HepG2 (cell line): ENCODE data around the gene NUDT7. TPM values are rescaled to one million over a fixed set of nuclear protein-coding genes. Genes with fewer than 3 reads are reported as not detected.

Experiments used
- ARNT ChIP-seq: fragments of 450-650 bp; IDR thresholded peaks from 2 replicates; pipeline ENCODE4 v1.6.1; 2017
- ARNT2 ChIP-seq: sonication (generic); formaldehyde crosslinking; IDR thresholded peaks from 2 replicates; pipeline ENCODE4 v1.8.0; 2022; ENCODE audit warnings: mild to moderate bottlenecking, low read depth, missing genetic modification reagents, moderate library complexity
- ATF7 ChIP-seq, 2 experiments: fragments of 450-650 bp in 1 of 2; sonication (generic) in 1 of 2; formaldehyde crosslinking in 1 of 2; IDR thresholded peaks; 2 replicates each; pipeline versions ENCODE4 v1.4.0 to v1.6.1; 2016 to 2020; ENCODE audit warnings: antibody characterized with exemption in 1 of 2, mild to moderate bottlenecking in 1 of 2, missing genetic modification reagents in 1 of 2
- CBFB ChIP-seq: sonication (generic); formaldehyde crosslinking; IDR thresholded peaks from 2 replicates; pipeline ENCODE4 v1.4.0; 2020; ENCODE audit warnings: missing genetic modification reagents
- DMTF1 ChIP-seq: sonication (generic); formaldehyde crosslinking; IDR thresholded peaks from 2 replicates; pipeline ENCODE4 v1.4.0; 2020; ENCODE audit warnings: mild to moderate bottlenecking, missing genetic modification reagents
- FUBP1 ChIP-seq: sonication (generic); formaldehyde crosslinking; IDR thresholded peaks from 2 replicates; pipeline ENCODE4 v1.5.1; 2020; ENCODE audit warnings: missing genetic modification reagents, mild to moderate bottlenecking, borderline replicate concordance
- HCFC1 ChIP-seq: fragments of 150-350 bp; IDR thresholded peaks from 2 replicates; pipeline ENCODE4 v1.6.1; 2014; ENCODE audit warnings: low read depth, low read length
- JDP2 ChIP-seq: sonication (generic); formaldehyde crosslinking; IDR thresholded peaks from 2 replicates; pipeline ENCODE4 v1.8.1; 2022; ENCODE audit warnings: missing genetic modification reagents, borderline replicate concordance
- KDM2A ChIP-seq: sonication (generic); formaldehyde crosslinking; IDR thresholded peaks from 2 replicates; pipeline ENCODE4 v1.4.0; 2020; ENCODE audit warnings: low read depth, missing genetic modification reagents, borderline replicate concordance
- MEIS1 ChIP-seq: sonication (generic); formaldehyde crosslinking; IDR thresholded peaks from 2 replicates; pipeline ENCODE4 v1.9.0; 2021; ENCODE audit warnings: mild to moderate bottlenecking, missing genetic modification reagents, moderate library complexity, borderline replicate concordance
- MNT ChIP-seq: fragments of 450-650 bp; IDR thresholded peaks from 2 replicates; pipeline ENCODE4 v1.6.1; 2016
- MYC ChIP-seq: sonication (generic); formaldehyde crosslinking; IDR thresholded peaks from 2 replicates; pipeline ENCODE4 v1.9.0; 2021; ENCODE audit warnings: missing genetic modification reagents, borderline replicate concordance
- PPARG ChIP-seq: conservative IDR thresholded peaks from 2 replicates; pipeline ENCODE4 v1.6.1; 2016; ENCODE audit warnings: missing biosample characterization, missing genetic modification reagents
- PRDM15 ChIP-seq: sonication (generic); formaldehyde crosslinking; IDR thresholded peaks from 2 replicates; pipeline ENCODE4 v1.4.0; 2020; ENCODE audit warnings: missing genetic modification reagents
- SAFB2 ChIP-seq: sonication (generic); formaldehyde crosslinking; IDR thresholded peaks from 2 replicates; pipeline ENCODE4 v1.5.1; 2020; ENCODE audit warnings: missing genetic modification reagents, low read depth, mild to moderate bottlenecking, borderline replicate concordance
- ZBTB42 ChIP-seq: sonication (generic); formaldehyde crosslinking; IDR thresholded peaks from 2 replicates; pipeline ENCODE4 v1.5.0; 2020; ENCODE audit warnings: mild to moderate bottlenecking, missing genetic modification reagents
- ZC3H13 ChIP-seq: sonication (generic); formaldehyde crosslinking; IDR thresholded peaks from 2 replicates; pipeline ENCODE4 v1.8.1; 2023; ENCODE audit warnings: mild to moderate bottlenecking, missing genetic modification reagents, moderate library complexity
- ZNF138 ChIP-seq: sonication (generic); formaldehyde crosslinking; IDR thresholded peaks from 2 replicates; pipeline ENCODE4 v1.5.0; 2020; ENCODE audit warnings: mild to moderate bottlenecking, low read depth, missing genetic modification reagents
- ZNF160 ChIP-seq: sonication (generic); formaldehyde crosslinking; IDR thresholded peaks from 2 replicates; pipeline ENCODE4 v1.8.0; 2022; ENCODE audit warnings: mild to moderate bottlenecking, inconsistent platforms, missing genetic modification reagents
- ZNF615 ChIP-seq: sonication (generic); formaldehyde crosslinking; IDR thresholded peaks from 2 replicates; pipeline ENCODE4 v1.5.0; 2020; ENCODE audit warnings: mild to moderate bottlenecking, missing genetic modification reagents, borderline replicate concordance
- ZNF619 ChIP-seq: sonication (generic); formaldehyde crosslinking; IDR thresholded peaks from 2 replicates; pipeline ENCODE4 v1.4.0; 2020; ENCODE audit warnings: mild to moderate bottlenecking, missing genetic modification reagents
- ZNF781 ChIP-seq: sonication (generic); formaldehyde crosslinking; IDR thresholded peaks from 2 replicates; pipeline ENCODE4 v1.5.1; 2020; ENCODE audit warnings: borderline replicate concordance, mild to moderate bottlenecking, missing genetic modification reagents; ENCODE audit errors: not compliant biosample characterization
- polyA plus RNA-seq, 8 experiments: library from polyadenylated mRNA; depleted of rRNA in 3 of 8; stranded (reverse) in 7 of 8; unstranded in 1 of 8; fragments of >200 nt; fragmentation: Illumina TruSeq in 4 of 8; extraction: Trizol in 4 of 8; gene quantifications; 2 replicates each; pipeline versions ENCODE4 v1.2.1 to v1.2.3, GENCODE V29; 2011 to 2016; ENCODE audit warnings: low read depth in 4 of 8, missing spikeins in 1 of 8, mixed read lengths in 1 of 8; ENCODE audit not compliant: insufficient read depth in 1 of 8
- total RNA-seq, 5 experiments: library from RNA; depleted of rRNA; stranded (reverse); fragments of >200 nt; fragmentation: Illumina TruSeq; extraction: Trizol; gene quantifications; 2 replicates each; pipeline ENCODE4 v1.2.3, GENCODE V29; 2016; ENCODE audit warnings: low read depth in 1 of 5

Gene NUDT7
- total and polyA plus RNA-seq, 2 of the 13 experiments (the other 11 are each of a cell fraction or from before 2014, with no cell fraction given): 14.3 to 23.9 TPM

- TF ChIP-seq ZNF781: no peak
- TF ChIP-seq ZBTB42: no peak
- TF ChIP-seq ATF7 (IDR thresholded peaks at IDR 0.05): no peak
- no peak; the same call in 1 of the 2 replicates for TF ChIP-seq ATF7 (CRISPR knock-in tag; IDR thresholded peaks at IDR 0.05)
- TF ChIP-seq JDP2 (CRISPR knock-in tag): no peak
- TF ChIP-seq PRDM15 (CRISPR knock-in tag): no peak
- no peak for TF ChIP-seq ZC3H13 (CRISPR knock-in tag)
- no peak for TF ChIP-seq ZNF160 (CRISPR knock-in tag)
- TF ChIP-seq PPARG (CRISPR knock-in tag): 0 out of 2 replicates have a peak, but pooled peaks have one; percentile 33
- TF ChIP-seq MYC (CRISPR knock-in tag): no peak
- no peak for TF ChIP-seq CBFB (CRISPR knock-in tag)
- TF ChIP-seq HCFC1: no peak
- no peak for TF ChIP-seq FUBP1 (CRISPR knock-in tag)
- TF ChIP-seq MNT: no peak
- TF ChIP-seq KDM2A (CRISPR knock-in tag): no peak
- TF ChIP-seq ZNF615: no peak
- TF ChIP-seq ZNF619 (CRISPR knock-in tag): no peak
- TF ChIP-seq ZNF138 (CRISPR knock-in tag): no peak
- no peak for TF ChIP-seq ARNT
- no peak for TF ChIP-seq DMTF1 (CRISPR knock-in tag)
- TF ChIP-seq MEIS1 (CRISPR knock-in tag): no peak
- no peak for TF ChIP-seq ARNT2 (CRISPR knock-in tag)
- TF ChIP-seq SAFB2 (CRISPR knock-in tag): no peak
Observed at GRCh38 chr16:77749415-77749814, 27.1 kb downstream of the NUDT7 start (continued).
